Measurements from ENCODE around the gene FAM210B.

The FAM210B gene

DNA sequence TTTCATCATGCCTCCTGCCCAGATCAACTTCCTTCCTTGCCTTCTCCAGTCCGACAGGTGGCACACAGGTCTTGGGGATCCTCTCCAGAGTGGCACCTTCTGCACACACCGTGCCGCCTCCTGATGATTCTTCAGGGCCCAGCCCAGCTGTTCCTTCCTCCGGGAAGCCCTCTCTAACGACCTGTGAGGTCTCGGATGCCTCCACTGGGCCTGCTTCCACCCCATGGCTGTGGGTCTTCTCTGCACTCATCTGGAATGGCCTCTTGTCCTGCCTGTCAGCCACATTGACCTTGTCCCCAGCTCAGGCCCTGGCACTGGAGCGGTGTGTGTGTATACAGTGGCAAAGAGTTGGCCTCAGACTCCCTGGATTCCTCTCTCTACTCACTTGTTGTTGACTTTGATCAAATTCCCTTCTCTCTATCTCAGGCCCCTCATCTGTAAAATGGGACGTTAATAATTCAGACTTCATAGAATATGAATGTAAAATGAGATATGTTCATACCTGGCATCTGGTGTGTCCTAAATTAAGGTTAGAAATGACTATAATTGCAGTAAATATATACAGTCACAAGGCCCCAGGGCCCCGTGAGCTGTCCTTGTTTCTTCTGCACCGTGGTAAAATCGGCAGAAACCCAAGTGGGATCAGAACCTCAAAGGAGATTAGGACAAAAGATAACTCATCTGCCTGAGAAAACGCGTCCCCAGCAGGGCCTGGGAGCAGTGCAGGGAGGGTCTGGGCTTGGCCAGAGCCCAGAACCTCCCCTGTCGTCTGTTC is 1.5 kb downstream of the FAM210B start:
- Histone ChIP-seq H3K4me2 (ENCODE audit: low read depth, low read length) (no peak overlapping the region), H3F3A (ENCODE audit: insufficient read depth, low read length) (no peaks in the 10 kb centered on the region), H3K9ac (ENCODE audit: low read length) (no peak overlapping the region), H3K4me1 (ENCODE audit: low read length) (no peaks in the 10 kb centered on the region), H3K9me3 (replicated peaks; ENCODE audit: insufficient read depth, low read length) (no peaks in the 10 kb centered on the region), H3K27me3 (replicated peaks; ENCODE audit: insufficient read depth, low read length) (no peaks in the 10 kb centered on the region), H3K9me2 (replicated peaks; ENCODE audit: insufficient read depth, low read length) (no peaks in the 10 kb centered on the region), H2AFZ (ENCODE audit: low read length) (no peak overlapping the region), H4K20me1 (ENCODE audit: insufficient read depth, low read length) (no peaks in the 10 kb centered on the region), H3K79me2 (ENCODE audit: low read length) (no peaks in the 10 kb centered on the region), H3K27ac (ENCODE audit: low read length) (no peak overlapping the region), H3K4me3 (ENCODE audit: low read length) (no peak overlapping the region), H3K36me3 (replicated peaks; ENCODE audit: insufficient read depth, low read length) (no peaks in the 10 kb centered on the region)
- no peak for DNase-seq
- TF ChIP-seq, protein P1, sequence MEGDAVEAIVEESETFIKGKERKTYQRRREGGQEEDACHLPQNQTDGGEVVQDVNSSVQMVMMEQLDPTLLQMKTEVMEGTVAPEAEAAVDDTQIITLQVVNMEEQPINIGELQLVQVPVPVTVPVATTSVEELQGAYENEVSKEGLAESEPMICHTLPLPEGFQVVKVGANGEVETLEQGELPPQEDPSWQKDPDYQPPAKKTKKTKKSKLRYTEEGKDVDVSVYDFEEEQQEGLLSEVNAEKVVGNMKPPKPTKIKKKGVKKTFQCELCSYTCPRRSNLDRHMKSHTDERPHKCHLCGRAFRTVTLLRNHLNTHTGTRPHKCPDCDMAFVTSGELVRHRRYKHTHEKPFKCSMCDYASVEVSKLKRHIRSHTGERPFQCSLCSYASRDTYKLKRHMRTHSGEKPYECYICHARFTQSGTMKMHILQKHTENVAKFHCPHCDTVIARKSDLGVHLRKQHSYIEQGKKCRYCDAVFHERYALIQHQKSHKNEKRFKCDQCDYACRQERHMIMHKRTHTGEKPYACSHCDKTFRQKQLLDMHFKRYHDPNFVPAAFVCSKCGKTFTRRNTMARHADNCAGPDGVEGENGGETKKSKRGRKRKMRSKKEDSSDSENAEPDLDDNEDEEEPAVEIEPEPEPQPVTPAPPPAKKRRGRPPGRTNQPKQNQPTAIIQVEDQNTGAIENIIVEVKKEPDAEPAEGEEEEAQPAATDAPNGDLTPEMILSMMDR (IDR thresholded peaks at IDR 0.05; ENCODE audit: low read length): no peak
- TF ChIP-seq EZH2phosphoT487 (IDR thresholded peaks at IDR 0.05; ENCODE audit: low read length) (no peak), EZH2 (optimal IDR thresholded peaks at IDR 0.05; ENCODE audit: low read depth, low read length) (no peak)

- no peaks in the 10 kb centered on the region for H3K9me3 ChIP-seq (replicated peaks; ENCODE audit: insufficient read depth, low read length)
- H3K4me2 ChIP-seq (ENCODE audit: low read depth, low read length): no peak overlapping the region
- H3K4me3 ChIP-seq (ENCODE audit: low read length): no peak overlapping the region
- H3K36me3 ChIP-seq (replicated peaks; ENCODE audit: insufficient read depth, low read length): no peaks in the 10 kb centered on the region
- H3K27me3 ChIP-seq (replicated peaks; ENCODE audit: insufficient read depth, low read length): no peaks in the 10 kb centered on the region
- H3K4me1 ChIP-seq (ENCODE audit: low read length): no peaks in the 10 kb centered on the region
- no peaks in the 10 kb centered on the region for H3K79me2 ChIP-seq (ENCODE audit: low read length)
- no peaks in the 10 kb centered on the region for H4K20me1 ChIP-seq (ENCODE audit: insufficient read depth, low read length)
- H3K9ac ChIP-seq (ENCODE audit: low read length): no peak overlapping the region
- H3K27ac ChIP-seq (ENCODE audit: low read length): no peak overlapping the region
- no peak for DNase-seq
- H3K9me2 ChIP-seq (replicated peaks; ENCODE audit: insufficient read depth, low read length): no peaks in the 10 kb centered on the region
- H2AFZ ChIP-seq (ENCODE audit: low read length): no peak overlapping the region
- no peak for TF ChIP-seq EZH2phosphoT487 (IDR thresholded peaks at IDR 0.05; ENCODE audit: low read length)
- no peak for TF ChIP-seq EZH2 (optimal IDR thresholded peaks at IDR 0.05; ENCODE audit: low read depth, low read length)
- TF ChIP-seq, protein P1 (IDR thresholded peaks at IDR 0.05; ENCODE audit: low read length): no peak
- no peaks in the 10 kb centered on the region for H3F3A ChIP-seq (ENCODE audit: insufficient read depth, low read length)
Observed at GRCh38 chr20:56360908-56361205, 2.1 kb downstream of the FAM210B start.

GRCh38 chr20:56361900-56362299 is 3.1 kb downstream of the FAM210B start:
- H3K36me3 ChIP-seq (replicated peaks; ENCODE audit: insufficient read depth, low read length): no peaks in the 10 kb centered on the region
- H3K27ac ChIP-seq (ENCODE audit: low read length): no peak overlapping the region
- no peaks in the 10 kb centered on the region for H3K9me2 ChIP-seq (replicated peaks; ENCODE audit: insufficient read depth, low read length)
- no peak overlapping the region for H3K4me2 ChIP-seq (ENCODE audit: low read depth, low read length)
- H3K27me3 ChIP-seq (replicated peaks; ENCODE audit: insufficient read depth, low read length): no peaks in the 10 kb centered on the region
- H3K4me3 ChIP-seq (ENCODE audit: low read length): no peak overlapping the region
- no peak for DNase-seq
- H3K4me1 ChIP-seq (ENCODE audit: low read length): no peaks in the 10 kb centered on the region
- no peak overlapping the region for H3K9ac ChIP-seq (ENCODE audit: low read length)
- TF ChIP-seq EZH2phosphoT487 (IDR thresholded peaks at IDR 0.05; ENCODE audit: low read length) (no peak), EZH2 (optimal IDR thresholded peaks at IDR 0.05; ENCODE audit: low read depth, low read length) (no peak)
- TF ChIP-seq, protein P1 (IDR thresholded peaks at IDR 0.05; ENCODE audit: low read length): no peak
- no peaks in the 10 kb centered on the region for H3K79me2 ChIP-seq (ENCODE audit: low read length)
- no peaks in the 10 kb centered on the region for H4K20me1 ChIP-seq (ENCODE audit: insufficient read depth, low read length)
- H2AFZ ChIP-seq (ENCODE audit: low read length): no peak overlapping the region
- H3F3A ChIP-seq (ENCODE audit: insufficient read depth, low read length): no peaks in the 10 kb centered on the region
- no peaks in the 10 kb centered on the region for H3K9me3 ChIP-seq (replicated peaks; ENCODE audit: insufficient read depth, low read length)
